DMS114 treated with DMSO at 0.1 percent for 48 hours (cell line): Measurements from ENCODE around the gene GRAMD4.

Experiments
- DNase-seq: peaks from one replicate; lab custom pipeline; 2025; ENCODE audit not compliant: unreplicated experiment; lab: John Stamatoyannopoulos, UW

Gene GRAMD4

GRCh38 chr22:46686221-46687047 lies 66.2 kb downstream of the GRAMD4 start:
- DNase-seq, result no peak

- DNase-seq, result no peak
Observed at GRCh38 chr22:46687048-46687444, 66.9 kb downstream of the GRAMD4 start.

GRCh38 chr22:46687460-46687859 lies 67.3 kb downstream of the GRAMD4 start:
- DNase-seq, result no peak

- no peak for DNase-seq
Observed at GRCh38 chr22:46688949-46689348, 68.8 kb downstream of the GRAMD4 start.

- no peak for DNase-seq
Observed at GRCh38 chr22:46690146-46690545, 70.0 kb downstream of the GRAMD4 start.

GRCh38 chr22:46691571-46691970 lies 71.4 kb downstream of the GRAMD4 start:
- no peak for DNase-seq

- DNase-seq, result no peak
Observed at GRCh38 chr22:46693634-46694415, 73.6 kb downstream of the GRAMD4 start.

- DNase-seq, result no peak
Observed at GRCh38 chr22:46694416-46695170, 74.4 kb downstream of the GRAMD4 start.

- no peak for DNase-seq
Observed at GRCh38 chr22:46695346-46696228, 75.4 kb downstream of the GRAMD4 start.

GRCh38 chr22:46696229-46696518 lies 76.0 kb downstream of the GRAMD4 start:
- no peak for DNase-seq

GRCh38 chr22:46696614-46697013 lies 76.4 kb downstream of the GRAMD4 start:
- no peak for DNase-seq

GRCh38 chr22:46697811-46698515 lies 77.8 kb downstream of the GRAMD4 start:
- DNase-seq, result no peak

- DNase-seq, result no peak
Observed at GRCh38 chr22:46699091-46699490, 78.9 kb downstream of the GRAMD4 start.

- DNase-seq, result no peak
Observed at GRCh38 chr22:46701262-46701661, 81.1 kb downstream of the GRAMD4 start.

GRCh38 chr22:46703171-46703995 lies 83.2 kb downstream of the GRAMD4 start:
- DNase-seq, result no peak

GRCh38 chr22:46703996-46704370 lies 83.8 kb downstream of the GRAMD4 start:
- no peak for DNase-seq

GRCh38 chr22:46706060-46706459 lies 85.9 kb downstream of the GRAMD4 start:
- no peak for DNase-seq

- DNase-seq, result no peak
Observed at GRCh38 chr22:46707305-46707704, 87.1 kb downstream of the GRAMD4 start.

- no peak for DNase-seq
Observed at GRCh38 chr22:46707827-46708570, 87.8 kb downstream of the GRAMD4 start.
